Skeletal muscle cell (primary cell): ENCODE results near the gene GJB6.

Source experiments
- DNase-seq: peaks from one replicate; pipeline ENCODE4 v3.0.0-alpha.2; 2010; ENCODE audit warnings: low read depth
- H3K4me3 ChIP-seq: 2 replicates; pipeline ENCODE4 v1.5.1; 2011; ENCODE audit warnings: low read depth, mild to moderate bottlenecking, control low read depth, low read length, moderate library complexity

GJB6 gene

DNA sequence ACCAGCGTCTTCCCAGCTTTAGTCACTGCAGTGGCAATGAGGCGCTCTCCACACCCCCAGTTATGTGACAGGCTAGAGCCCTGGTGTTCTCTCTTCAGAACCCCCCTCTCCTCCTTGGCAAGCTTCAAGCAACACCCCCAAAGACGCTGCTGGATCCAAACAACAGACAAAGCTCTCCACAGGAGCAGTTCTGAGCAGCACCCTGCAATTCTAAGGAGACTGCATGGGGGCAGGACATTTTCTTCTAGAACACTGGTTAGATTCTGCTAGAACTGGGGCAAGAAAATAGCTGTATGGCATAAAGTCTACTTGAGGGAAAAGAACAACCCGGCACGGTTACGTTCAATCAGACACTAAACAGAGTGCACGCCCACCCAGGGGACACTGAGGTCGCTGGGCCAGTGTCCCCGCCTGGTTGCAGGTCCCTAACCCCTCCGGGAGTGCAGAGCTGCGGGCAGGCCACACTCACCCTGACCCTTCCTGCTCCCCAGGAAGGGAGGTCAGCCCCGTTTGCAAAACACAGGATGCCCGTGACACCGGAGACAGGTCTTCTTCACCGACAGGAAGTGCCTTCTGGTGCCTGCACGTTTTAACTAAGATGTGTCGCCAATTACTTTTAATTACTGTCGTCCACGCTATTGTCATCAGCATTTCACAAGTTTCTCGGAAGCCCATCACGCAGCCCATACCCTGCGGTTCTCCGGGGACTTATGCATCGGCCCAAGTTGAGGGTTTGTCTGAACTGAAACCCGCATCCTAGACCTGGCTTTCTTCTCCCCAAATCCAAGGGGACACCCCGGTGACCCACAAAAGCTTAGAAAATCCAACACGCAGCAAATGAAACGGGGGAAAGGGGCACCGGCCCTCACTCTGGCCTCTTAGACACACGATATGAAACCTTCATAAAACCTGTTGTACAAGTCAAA, 943 bp downstream of the GJB6 start:
- no peak for DNase-seq
- no peak overlapping the region for H3K4me3 ChIP-seq

- H3K4me3 ChIP-seq, result no peak overlapping the region
- DNase-seq, result no peak
These were observed 4.4 kb downstream of the GJB6 start for GRCh38 chr13:20227730-20228129.

- DNase-seq, result no peak
- no peak overlapping the region for H3K4me3 ChIP-seq
These were observed 4.8 kb downstream of the GJB6 start for GRCh38 chr13:20227288-20227687.

- no peak overlapping the region for H3K4me3 ChIP-seq
- no peak for DNase-seq
These were observed 9.6 kb downstream of the GJB6 start for GRCh38 chr13:20222553-20222952.

DNA sequence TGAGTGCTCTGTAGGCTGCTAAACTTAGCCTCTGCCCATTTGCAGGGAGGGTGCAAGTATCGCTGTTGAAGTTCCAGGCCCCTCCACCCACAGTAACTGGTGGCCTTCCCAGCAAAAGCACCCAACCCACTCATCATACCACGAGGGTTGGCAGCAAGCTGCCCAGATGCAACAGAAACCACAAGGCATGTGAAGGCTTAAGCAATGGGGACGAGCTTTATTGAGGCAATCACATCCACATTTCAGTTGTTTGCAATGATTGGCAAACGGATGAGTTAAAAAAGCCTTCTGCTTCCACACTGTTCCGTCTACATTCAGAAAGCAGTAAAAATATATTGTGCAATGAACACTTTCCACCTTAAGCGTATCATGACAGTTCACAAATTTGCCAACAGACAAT, 10.3 kb downstream of the GJB6 start:
- DNase-seq, result no peak
- H3K4me3 ChIP-seq, result no peak overlapping the region

- no peak for DNase-seq
- H3K4me3 ChIP-seq, result no peak overlapping the region
These were observed 12.5 kb downstream of the GJB6 start for GRCh38 chr13:20219577-20219976.

GRCh38 chr13:20217168-20217567, 15.0 kb downstream of the GJB6 start:
- DNase-seq, result no peak

GRCh38 chr13:20209948-20210347, 22.2 kb downstream of the GJB6 start:
- no peak overlapping the region for H3K4me3 ChIP-seq
- DNase-seq, result no peak

More at GRCh38 chr13:20217168-20217567, 15.0 kb downstream of the GJB6 start:
- no peak overlapping the region for H3K4me3 ChIP-seq

DNA sequence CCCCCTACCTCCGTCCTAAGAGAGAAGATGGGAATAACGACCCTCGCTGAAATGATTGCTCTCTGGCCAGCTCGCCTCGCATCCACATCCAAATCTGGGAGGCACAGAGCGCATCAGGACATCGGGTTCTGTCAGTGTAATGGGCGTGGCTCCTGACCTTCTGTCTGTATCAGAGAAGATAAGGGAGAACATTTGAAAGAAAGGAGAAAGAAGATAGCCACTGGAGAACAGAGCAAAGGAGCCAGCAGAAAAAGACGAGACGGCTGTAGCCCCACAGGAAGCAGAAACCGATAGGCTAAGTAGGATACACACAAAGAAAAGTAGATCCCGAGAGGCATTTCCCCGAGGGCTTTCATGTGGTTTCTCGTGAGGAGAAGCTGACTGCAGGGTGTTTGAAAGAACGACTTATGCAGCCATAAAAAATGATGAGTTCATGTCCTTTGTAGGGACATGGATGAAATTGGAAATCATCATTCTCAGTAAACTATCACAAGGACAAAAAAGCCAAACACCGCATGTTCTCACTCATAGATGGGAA, 25.4 kb downstream of the GJB6 start:
- no peak overlapping the region for H3K4me3 ChIP-seq
- DNase-seq, result no peak

- H3K4me3 ChIP-seq, result no peak overlapping the region
- no peak for DNase-seq
These were observed 25.9 kb downstream of the GJB6 start for GRCh38 chr13:20206065-20206697.

- DNase-seq, result no peak
- H3K4me3 ChIP-seq, result no peak overlapping the region
These were observed 33.3 kb downstream of the GJB6 start for GRCh38 chr13:20198781-20199180.

DNA sequence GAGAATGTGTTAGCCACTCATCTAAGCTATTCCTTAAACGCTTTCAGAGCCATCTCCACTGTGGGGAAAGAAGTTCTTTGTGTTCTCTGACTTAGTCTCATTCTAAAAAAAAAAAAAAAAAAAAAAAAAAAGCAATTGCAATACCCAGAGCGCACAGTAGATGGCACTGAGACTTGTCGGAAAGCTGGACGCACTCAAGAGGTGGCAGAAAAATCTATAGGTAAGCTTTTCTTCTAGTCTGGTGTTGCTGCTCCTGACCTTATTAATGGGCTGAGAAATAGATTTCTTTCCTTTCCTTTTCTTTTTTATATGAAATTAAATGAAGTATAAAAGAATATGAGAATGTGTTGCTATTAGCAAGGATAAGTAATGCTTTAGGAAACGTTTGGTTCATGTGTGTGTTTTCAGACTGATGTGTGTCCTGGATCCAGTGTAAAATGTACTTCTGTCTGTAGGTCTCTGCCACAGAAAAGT, 34.7 kb downstream of the GJB6 start:
- DNase-seq, result peak; percentile 27
- H3K4me3 ChIP-seq, result no peak overlapping the region

GRCh38 chr13:20195801-20196200, 36.3 kb downstream of the GJB6 start:
- no peak for DNase-seq
- no peak overlapping the region for H3K4me3 ChIP-seq

DNA sequence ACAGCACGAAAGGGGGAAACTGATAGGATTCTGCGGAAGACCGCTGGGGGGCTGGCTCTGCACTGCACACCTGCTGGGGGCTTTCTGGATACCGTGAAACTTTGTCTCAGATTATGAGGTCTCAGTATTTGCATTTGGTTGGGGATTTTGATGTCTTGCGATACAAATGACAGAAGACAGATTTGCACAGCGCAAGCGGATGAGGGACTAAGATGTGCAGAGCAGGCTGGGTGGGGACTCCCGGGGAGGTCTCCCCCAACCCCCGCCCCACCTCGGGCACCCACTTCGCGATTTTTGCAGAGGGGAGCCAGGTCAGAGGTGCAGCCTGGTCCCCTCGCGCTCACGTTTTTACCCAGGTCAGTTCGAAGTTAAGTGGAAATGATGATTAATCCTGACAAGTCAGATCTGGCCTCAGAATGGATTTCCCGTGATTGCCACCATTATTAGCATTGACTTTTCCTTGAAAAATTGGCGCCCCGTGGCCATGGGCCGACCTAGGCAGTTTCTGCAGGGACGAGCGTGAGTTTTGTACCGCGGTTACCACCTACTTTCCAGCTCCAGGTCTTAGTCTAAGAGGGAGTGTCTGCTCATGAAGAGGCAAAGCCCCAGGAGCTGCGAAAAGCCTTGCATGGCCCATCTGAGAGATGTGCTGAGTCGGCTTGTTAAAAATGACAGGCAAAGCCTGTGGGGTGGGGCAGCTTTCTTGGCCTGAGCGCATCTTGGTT, 38.0 kb downstream of the GJB6 start:
- H3K4me3 ChIP-seq, result no peak overlapping the region
- no peak for DNase-seq

DNA sequence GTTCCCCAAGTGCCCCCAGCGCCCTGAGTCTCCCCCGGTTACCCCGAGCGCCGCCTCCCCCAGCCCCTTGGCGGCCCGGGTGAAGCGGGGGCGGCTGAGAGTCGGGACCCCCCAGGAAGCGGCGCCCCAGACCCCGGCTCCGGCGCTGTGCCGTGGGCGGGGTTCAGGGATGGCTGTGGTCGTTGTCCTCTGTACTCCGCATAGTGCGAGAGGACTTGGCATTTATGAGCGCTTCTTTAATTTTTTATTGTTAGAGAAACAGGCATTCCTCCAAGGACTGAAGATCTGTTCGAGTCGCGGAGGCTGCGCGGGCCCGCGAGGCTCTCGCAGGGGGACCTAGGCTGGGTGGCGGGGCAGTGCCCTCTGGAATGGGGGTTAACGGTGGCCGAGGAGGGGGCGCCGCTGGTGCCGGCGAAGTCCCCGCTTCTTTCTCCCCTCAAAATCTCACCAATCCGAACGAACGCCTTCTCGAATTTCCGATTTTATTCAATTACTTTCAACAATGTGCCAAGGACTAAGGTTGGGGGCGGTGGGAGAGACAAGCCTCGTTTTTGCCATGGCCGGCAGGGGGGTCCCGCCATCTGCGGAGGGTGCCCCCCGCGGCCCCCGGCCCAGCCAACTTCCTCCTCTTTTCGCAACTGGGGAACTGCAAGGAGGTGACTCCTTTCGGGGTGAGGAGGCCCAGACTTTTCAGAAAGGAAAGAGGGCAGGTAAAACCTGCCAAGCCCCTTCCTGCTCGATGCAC, 38.8 kb downstream of the GJB6 start:
- no peak for DNase-seq
- peak overlapping the region; percentile 51 for H3K4me3 ChIP-seq

DNA sequence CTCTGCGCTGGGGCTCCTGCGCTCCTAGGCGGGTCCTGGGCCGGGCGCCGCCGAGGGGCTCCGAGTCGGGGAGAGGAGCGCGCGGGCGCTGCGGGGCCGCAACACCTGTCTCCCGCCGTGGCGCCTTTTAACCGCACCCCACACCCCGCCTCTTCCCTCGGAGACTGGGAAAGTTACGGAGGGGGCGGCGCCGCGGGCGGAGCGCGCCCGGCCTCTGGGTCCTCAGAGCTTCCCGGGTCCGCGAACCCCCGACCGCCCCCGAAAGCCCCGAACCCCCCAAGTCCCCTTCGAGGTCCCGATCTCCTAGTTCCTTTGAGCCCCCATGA, 39.3 kb downstream of the GJB6 start, which contains the start of gene GJB2:
Gene GJB2 (minus strand): TSS at position 103 of the 326 bp plus-strand sequence. CDS start 3,357 bp downstream, outside the sequence.
- peak within 1 kb of the TSS; percentile 51 for H3K4me3 ChIP-seq

DNA sequence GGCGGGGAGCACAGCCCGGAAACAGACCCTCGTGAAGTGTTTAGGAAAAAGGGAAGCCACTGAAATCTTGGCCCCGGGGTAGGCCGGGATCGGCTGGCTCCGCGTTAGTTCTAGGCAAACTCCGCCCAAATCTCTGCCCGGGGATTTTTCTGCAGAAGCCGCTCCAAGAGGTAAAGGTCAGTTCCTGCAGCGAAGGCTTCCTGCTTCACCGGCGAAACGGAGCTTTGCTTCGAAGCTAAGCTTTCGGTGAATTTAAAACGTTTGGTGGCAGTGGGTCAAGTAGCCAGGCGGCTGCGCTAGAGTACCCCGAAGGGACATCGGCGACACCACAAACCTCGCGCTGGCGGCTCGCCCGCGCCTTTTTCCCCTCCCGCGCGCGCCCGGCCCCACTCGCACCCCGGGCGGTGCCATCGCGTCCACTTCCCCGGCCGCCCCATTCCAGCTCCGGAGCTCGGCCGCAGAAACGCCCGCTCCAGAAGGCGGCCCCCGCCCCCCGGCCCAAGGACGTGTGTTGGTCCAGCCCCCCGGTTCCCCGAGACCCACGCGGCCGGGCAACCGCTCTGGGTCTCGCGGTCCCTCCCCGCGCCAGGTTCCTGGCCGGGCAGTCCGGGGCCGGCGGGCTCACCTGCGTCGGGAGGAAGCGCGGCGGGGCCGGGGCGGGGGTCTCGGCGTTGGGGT, 39.8 kb downstream of the GJB6 start:
- no peak for DNase-seq
- peak overlapping the region; percentile 51 for H3K4me3 ChIP-seq

More for the DNA sequence above, 39.3 kb downstream of the GJB6 start, which contains the start of gene GJB2:
- DNase-seq, result no peak

GRCh38 chr13:20191311-20192157, 40.6 kb downstream of the GJB6 start:
- H3K4me3 ChIP-seq, result peak overlapping the region; percentile 51
- DNase-seq, result no peak
